Hypothalamus (tissue), 51 donors: Measurements from ENCODE around the gene KRTAP5-2.

ENCODE experiments used
- DNase-seq, 51 donors: peaks; one replicate each; lab custom pipeline; 2025; lab: John Stamatoyannopoulos, UW

Gene KRTAP5-2

DNA sequence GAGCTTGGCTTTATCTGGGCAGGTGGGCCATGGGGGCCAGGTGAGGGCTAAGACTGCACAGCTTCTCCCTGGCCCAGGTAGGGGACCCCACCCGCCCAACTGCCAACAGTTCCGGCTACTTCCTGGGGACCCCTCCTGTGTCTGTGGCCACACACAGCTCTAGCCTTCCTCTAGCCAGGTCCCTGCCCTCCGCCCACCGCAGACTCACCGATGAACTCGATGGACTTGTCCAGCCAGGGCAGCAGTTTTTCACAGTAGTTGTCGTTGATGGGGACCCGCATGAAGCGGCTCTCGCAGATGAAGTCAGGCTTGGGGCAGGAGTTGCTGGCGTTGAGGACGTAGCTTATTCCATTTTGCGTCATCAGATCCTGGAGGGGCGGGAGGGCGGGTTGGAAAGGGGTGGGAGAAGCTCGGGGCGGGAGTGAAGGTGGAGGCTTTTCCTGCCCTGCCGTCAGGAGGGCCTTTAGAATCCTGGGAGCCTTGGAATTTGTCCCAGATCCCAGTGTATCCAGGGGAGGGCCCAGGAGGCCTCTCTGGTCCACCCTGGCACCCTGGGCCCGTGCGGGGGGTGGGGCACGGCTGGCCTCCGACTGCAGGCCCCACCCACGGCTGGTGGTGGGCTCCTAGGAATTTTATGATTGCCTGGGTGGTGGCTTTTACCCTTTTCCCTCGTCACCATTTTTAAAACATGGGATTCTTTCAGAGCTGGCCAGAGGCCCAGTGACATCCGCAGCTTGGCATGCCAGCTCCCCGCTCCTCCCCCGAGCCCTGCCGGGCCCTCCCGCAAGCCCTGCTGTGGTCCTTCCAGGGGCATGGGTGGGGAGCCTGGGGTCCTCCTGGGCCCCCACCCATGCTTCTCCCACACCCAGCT, 40.0 kb downstream of the KRTAP5-2 start:
- DNase-seq = peak in 9 of 51 donors; percentile 19 to 62 (median 30)

DNA sequence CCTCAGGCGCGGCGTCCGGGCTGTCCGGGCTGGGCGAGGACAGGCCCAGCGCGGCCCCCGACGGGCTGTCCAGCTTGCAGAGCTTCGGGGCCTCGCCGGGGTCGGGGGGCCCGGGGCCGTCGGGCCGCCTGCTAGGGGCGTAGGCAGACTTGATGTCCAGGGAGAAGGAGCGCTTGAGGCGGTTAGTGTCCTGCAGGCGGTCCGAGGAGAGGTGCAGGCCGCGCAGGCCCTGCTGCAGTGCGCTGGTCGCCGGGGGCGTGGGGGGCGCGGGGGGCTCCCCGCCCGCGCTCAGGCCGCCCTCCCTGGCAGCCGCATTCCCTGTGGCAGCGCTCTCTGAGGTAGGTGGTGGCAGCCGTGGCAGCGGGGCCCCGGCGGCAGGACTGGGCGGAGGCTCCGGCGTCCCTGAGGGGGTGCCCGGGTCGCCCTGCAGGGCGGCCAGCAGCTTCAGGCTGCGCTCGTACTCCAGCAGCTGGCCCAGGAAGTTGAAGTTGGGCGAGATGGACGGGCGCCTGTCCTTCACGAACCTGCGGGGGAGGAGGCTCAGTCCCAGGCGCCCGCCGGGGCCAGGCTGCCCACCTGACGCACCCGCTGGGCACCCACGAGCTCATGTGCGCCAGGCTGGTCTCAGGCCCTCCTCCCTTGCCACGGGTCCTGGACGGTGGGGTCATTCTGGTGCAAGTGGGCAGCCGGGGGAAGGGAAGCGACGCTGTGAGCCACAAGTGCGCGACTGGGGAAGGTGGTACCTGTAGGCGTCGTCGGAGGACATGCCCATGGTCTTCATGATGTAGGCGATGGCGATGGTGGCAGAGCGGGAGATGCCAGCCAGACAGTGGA, 40.8 kb downstream of the KRTAP5-2 start:
- no peak for DNase-seq

DNA sequence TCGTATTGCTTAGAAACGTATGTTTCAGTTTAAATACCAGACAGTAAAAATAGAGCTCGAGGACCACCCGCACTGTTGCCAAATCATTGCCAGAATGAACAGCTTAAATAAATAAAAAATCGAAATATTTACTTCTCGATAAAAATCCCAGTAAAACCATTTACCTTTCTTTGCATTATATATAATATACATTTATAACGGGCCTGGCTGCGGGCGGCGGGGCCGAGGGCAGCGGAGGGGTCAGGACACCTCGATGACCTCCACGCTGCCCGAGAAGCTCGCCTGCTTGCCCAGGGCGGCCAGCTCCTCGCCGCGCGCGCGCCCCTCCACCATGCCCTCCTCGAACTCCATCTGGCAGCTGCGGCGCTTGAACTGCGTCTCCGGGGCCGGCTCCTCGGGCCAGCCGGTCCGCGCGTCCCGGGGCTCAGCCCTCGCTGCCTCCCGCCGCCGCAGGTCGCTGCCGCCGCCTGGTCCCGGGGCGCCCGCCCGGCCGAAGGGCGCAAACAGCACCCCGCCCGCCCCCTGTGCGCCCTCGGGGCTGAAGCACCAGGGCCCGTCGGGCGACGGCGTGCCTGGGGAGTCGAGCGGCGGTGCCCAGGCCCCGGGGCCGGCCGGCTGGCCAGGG, 41.7 kb downstream of the KRTAP5-2 start:
- DNase-seq = no peak

DNA sequence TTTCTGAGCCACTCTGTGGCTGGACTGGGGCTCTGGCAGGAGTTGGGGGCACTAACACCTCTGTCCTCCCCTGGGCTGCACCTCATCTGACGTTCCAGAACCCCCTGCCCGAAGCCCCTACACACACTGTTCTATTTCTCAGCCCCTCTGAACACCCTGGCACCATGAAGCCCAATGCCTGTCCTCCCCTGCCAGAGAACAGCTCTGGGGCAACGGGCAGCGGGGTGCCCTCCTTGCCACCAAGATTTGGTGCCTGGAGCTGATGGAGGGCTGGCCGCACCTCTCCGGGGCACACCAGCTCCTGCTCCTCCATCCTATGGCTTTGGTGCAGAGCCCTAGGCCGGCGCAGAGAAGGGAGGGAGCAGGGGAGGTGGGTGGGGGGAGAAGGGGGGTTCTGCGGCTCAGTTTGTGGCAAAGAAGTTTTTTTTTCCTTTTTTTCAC, 42.4 kb downstream of the KRTAP5-2 start:
- DNase-seq = no peak

DNA sequence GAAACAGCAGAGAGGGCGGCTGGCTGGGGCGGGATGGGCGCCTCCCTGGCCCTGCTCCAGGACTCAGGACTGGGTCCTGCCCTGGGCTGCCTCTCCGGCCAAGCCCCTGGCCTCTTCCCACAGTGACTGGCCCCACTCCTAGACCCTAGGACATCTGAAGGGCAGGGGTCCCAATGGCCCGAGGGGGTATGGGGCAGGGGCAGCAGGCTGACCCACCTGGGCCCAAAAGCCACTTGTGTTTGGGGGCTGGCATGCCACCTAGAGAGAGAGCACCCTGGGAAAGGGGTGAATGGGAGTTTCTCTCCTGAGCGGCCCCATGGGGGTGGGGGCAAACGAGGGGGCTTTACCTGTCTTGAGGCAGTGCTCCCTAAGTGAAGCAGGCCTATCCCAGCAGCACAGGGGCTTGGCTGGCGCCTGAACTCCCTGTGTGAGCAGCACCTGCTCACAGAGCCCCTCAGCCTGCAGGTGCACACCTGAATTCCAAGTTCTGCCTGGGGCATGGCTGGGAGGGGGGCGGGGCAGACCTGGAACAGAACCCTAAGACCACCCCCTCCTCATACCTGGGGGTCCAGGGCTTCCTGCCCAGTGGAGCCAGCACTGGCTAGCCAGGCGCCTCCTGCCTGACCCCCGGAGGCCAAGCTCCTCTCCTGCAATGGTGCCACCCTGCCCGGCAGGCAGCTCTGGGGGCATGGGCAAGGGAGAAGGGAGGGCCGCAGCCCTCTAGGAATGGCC, 42.9 kb downstream of the KRTAP5-2 start:
- no peak for DNase-seq

DNA sequence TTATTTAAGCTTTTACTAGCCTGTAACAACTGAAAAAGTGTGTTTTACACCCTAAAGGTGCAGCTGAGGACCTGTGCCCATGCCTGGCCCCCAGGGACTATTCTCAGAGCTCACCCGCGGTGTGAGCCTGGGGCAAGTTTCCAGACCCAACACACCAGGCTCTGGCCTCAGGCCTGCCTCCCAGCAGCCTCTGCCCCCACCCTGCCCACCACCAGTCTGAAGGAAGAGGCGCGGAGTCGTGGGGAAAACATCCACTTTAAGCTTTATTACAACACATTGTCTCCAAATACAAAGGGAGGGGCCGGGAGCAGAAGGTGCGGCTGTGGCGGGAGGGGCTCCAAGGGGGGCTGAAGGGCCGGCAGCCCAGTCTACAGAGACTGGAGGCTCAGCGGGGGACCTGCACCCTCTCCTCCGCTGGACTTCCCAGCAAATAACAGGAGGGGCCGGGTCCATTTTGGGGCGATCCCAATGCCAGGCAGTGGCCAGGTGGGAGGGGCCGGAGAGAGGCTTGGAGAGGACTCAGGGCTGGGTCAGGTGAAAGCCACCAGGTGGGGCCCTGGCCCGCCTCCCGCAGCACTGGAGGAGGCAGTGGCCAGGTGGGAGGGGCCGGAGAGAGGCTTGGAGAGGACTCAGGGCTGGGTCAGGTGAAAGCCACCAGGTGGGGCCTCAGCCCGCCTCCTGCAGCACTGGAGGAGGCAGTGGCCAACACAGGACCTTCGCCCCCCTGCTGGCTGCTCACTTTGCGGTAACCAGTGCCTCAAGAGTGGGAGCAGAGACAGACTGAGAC, 44.1 kb downstream of the KRTAP5-2 start:
- no peak for DNase-seq

DNA sequence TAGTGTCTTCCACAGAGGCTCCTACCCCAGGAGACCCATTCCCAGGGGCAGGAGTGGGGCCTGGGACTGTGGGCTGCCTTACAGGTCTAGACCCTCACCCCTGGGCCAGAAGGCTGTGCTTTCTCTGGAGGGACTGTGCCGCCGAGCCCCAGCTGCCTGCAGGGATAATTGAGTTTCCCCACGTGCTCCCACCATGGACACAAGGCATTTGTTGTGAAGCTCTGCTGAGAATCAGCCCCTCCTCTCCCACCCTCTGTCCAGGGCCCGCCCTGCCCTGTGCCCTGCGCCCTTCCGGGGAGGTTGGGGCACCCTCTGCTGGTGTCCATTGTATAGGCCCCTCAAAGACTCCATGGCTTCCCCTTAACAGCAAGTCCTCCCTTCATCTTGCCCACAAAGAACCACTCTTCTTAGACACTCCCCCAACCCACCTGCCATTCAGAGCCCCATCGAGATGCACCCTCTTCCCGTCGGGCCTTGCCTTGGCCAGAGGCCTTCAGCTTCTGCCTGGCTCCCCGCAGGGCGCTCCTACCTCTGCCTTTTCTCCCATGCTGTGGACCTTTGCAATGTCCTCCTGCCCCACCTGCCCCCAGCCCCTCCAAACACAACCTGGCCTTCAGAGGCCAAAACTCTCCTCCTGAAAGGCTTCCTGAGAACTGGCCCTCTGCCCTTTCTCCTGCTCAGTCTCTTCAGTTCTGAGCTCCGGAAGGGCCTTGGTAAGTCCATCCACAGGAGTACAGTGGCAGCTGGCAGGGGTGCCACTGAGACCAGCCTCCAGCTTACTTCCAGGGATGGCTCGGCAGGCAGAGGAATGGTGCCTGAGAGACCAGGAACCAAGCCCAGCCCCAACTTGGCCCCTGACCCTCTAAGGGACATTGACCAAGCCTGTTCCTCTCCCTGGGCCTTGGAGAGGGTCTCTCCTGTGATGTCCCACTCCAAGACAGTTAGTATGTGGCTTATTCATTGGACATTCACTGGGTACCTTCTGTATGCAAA, 48.5 kb downstream of the KRTAP5-2 start:
- DNase-seq = peak in 27 of 51 donors; percentile 25 to 75 (median 51)

DNA sequence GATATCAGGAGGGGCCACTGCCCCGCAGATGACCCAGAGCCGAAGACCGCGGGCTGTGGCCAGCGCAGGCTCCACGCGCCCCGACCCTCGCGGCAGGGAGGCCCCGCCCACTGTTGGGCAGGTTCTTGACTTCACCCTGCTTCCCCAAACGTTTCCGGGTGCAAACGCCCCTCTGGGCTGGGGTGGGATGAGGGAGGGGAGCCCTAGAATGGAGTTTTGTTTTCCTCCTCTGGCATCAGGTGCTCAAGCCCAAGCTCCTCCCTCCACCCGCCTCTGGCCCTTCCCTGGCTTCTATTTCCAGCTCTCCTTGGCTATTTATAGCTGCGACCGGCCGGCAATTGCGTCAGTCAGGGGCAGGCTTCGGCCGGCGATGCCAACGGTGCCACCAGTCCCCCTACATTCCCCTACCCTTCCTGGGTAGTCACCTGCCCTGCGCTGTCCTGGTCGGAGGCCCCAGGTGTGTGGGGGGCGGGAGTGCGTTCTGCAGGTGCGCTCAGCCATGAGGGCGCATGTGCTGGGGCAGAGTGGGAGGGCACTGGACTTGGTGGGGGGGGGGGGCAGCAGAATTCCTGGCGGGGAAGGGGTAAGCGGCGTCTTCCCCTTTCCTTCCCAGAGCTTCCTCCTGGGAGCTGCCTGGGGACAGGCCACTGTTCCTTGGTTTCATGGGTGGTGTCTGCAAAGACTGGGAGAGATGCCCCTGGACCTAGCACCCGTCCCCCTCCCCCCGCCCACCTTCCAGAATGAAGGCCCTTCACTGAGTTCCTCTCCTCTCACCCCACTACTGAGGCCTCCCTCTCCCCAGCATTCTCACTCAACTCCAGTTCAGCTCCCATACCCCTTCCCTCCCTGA, 49.6 kb downstream of the KRTAP5-2 start:
- peak in 28 of 51 donors; percentile 16 to 80 (median 56) for DNase-seq

DNA sequence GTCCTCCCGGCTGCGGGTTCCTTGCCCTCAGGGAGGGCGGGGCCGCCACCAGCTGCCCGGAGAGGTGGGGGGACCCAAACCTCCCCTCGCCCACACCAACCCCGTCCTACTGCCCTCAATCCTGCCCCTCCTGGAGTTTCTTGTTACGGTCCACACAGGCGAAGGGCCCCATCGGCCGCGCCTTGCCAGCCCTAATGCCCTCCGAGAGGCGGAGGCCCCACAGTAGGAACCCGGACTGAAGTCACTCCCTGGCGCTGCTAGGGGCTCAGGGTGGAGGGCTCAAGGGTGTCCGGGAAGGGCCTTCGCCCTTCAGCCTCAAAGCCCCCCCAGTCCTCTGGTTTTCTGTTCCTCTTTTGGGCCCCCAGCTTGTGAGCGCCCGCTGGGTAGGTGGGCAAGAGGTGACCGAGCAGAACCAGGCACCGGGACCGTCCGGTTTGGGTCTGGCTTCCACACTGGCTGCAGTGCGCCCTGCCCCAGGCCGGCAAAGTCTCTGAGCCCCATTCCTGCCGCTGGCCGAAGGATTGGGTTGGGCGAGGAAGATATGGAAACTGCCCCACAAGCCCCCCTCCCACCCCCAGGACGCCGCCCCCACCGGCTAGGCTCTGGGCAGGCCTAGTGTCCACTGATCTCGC, 50.5 kb downstream of the KRTAP5-2 start:
- no peak for DNase-seq
